ENCODE results near the gene ARHGAP24.

- no peak for TF ChIP-seq YY1 (IDR thresholded peaks at IDR 0.05; ENCODE audit: low read depth)
- TF ChIP-seq, protein P1, sequence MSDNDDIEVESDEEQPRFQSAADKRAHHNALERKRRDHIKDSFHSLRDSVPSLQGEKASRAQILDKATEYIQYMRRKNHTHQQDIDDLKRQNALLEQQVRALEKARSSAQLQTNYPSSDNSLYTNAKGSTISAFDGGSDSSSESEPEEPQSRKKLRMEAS (IDR thresholded peaks at IDR 0.05) = no peak
- no peak for TF ChIP-seq REST (IDR thresholded peaks at IDR 0.05; ENCODE audit: low read depth)
- TF ChIP-seq FOXM1 (IDR thresholded peaks at IDR 0.05; ENCODE audit: borderline replicate concordance, low read depth) = no peak
- TF ChIP-seq TCF12 (IDR thresholded peaks at IDR 0.05; ENCODE audit: low read depth) = no peak
- TF ChIP-seq NFIC (IDR thresholded peaks at IDR 0.05) = no peak
- TF ChIP-seq CEBPB (IDR thresholded peaks at IDR 0.05) = no peak
- TF ChIP-seq EGR1 (IDR thresholded peaks at IDR 0.05) = no peak
- TF ChIP-seq ZBTB7A (IDR thresholded peaks at IDR 0.05; ENCODE audit: low read depth) = no peak
Measured at GRCh38 chr4:85430697-85431096, 44.3 kb upstream of the ARHGAP24 start.
